Measurements from ENCODE around the gene AIFM3.

- no peak for TF ChIP-seq POLR2A (IDR thresholded peaks at IDR 0.05)
- TF ChIP-seq CTCF (IDR thresholded peaks at IDR 0.05): no peak
Observed at GRCh38 chr22:21015466-21016006, 48.5 kb downstream of the AIFM3 start.
